TTC549 (cell line): ENCODE results near the gene TUBAL3.
"Not testable (repeated sequence)": the region's sequence is repeated elsewhere in the genome, so short reads cannot be mapped to it uniquely, and the experiment has no call there.

Experiments used
- FAIRE-seq: peaks from 2 replicates; lab custom pipeline; 2012; peaks lifted over from hg19 to GRCh38; lab: Jason Lieb, UNC

TUBAL3 gene

DNA sequence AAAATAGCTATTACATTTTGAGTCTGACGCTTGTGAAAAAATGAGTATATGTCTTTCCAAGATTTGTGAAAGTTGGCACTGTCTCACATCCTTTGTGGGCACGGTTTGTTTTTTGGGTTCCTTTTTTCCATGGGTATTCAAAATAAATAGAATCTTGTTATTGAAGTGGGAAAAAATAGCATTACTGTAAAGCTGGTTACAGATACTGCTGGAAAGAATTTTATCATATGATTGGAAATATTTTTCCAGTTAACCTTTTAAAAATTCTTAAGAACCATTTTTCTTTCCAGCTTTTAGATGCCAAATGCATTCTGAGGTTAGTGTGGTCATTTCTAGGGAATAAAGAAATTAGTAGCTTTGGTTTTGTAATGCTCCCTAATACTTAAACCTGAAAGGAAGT, 19.1 kb upstream of the TUBAL3 start:
- no peak for FAIRE-seq

DNA sequence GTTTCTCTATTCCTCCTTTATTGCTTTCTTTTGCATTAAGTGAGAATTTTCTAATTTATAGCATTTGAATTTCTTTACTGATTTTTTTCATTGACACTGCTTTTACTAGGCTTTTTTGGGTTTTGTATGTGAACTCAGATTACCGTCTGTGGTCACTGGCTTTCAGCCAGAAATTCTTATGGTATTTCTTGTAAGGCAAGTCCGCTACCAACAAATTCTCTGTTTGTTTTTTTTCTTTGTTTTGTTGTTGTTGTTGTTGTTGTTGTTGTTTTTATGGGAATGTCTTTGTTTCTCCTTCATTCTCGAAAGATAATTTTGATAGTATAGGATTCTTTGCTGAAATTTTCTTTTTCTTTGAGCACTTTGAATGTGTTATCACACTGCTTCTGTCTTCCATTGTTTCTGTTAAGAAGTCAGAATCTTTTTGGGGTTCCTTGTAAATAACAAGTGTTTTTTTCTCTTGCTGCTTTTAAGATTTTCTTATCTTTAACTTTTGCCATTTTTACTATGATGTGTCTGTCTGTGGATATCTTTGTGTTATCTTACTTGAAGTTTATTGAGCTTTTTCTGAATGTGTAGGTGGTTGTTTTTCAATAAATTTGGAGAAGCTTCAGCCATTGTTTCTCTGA, 15.0 kb upstream of the TUBAL3 start:
- FAIRE-seq: no peak

DNA sequence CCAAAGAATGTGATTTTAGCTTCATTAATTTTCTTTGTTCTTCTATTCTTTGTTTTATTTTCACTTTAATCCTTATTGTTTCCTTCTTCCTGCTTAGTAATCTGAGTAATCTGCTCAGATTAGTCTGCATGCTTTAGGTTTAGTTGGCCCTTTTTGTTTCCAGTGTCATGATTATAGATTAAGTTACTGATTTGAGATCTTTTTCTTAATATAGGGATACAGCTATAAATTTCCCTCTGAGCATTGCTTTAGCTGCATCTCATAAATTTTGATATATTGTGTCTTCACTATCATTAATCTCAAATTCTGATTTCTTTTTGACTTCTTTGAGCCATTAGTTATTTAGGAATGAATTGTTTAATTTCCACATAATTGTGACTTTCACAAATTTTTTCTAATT, 14.0 kb upstream of the TUBAL3 start:
- FAIRE-seq: no peak

DNA sequence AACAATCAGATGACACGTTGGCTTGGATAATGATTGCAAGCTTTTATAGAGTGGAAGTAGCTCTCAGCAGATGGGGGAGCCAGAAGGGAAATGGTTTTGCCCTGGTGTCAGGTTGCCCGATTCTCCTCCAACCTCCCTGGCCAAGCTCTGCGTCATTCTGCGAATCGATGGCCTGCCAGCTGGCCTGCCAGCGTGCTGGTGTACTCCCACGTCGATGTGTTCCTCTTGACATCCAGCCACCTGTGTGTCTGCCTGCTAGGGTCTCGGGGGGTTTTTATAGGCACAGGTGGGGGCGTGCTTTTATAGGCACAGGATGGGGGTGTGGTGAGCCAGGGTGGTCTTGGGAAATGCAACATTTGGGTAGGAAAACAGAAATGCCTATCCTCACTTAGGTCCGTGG, 12.4 kb upstream of the TUBAL3 start:
- no peak for FAIRE-seq

- FAIRE-seq: no peak
These were observed 8.6 kb upstream of the TUBAL3 start for GRCh38 chr10:5413012-5413938.

DNA sequence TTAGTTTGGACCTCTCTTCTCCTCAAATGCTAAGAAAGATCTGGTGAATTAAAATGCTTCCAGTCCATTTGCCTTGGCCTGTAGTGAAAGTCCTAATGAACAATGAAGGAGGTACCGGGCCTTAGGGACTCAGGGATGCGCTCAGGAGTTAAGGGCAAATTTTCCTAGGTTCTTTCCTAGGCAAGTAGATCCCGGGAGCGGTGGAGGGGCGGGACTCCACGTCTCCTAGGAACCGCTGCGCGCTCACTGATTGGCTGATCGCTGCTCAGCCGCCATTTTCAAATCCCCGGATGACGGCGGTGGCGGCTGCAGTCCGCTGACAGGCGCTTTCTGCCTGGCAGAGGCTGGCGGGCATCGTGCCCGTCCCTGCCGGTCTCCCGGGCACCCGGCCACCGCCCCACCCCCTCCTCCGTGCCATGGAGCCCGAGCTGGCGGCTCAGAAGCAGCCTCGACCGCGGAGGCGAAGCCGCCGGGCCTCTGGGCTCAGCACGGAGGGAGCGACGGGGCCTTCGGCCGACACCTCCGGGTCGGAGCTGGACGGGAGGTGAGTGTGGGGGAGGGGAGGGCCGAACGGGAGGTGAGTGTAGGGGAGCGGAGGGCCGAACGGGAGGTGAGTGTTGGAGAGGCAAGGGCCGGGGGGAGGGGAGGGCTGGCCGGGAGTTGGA, 7.8 kb upstream of the TUBAL3 start, which contains the start of gene NET1:
TSS of gene NET1 (plus strand) at position 281 of the 665 bp plus-strand sequence. CDS start at position 417, 136 bp downstream.
- no peak for FAIRE-seq

DNA sequence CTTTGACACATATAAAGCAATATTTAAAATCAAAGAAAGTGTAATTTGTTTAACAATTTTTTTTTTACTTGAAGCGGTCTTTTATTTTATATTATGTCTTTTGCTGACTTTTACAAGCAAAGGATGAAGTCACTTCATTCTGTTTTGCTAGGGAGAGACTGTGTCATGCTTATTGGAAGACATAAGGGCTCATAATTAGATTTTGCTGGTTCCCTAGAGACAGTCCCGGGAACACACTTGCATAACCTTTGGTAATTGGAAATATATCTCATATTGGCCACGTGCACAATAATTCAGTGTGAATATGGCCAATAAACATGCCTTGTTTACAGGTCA, 7.3 kb upstream of the TUBAL3 start:
- FAIRE-seq: no peak

DNA sequence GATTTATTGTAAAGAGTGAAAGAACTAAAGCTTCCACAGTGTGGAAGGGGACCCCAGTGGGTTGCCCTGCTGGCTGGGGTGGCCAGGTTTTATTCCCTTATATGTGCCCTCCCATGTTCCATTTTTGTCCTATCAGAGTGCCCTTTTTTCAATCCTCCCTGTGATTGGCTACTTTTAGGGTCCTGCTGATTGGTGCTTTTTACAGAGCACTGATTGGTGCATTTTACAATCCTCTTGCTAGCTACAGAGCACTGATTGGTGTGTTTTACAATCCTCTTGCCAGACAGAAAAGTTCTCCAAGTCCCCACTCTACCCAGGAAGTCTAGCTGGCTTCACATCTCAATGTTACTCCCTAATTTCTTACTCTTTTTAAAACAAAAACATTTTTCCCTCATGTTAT, 6.2 kb upstream of the TUBAL3 start:
- not testable (repeated sequence) for FAIRE-seq

GRCh38 chr10:5406918-5407317, 2.3 kb upstream of the TUBAL3 start:
- no peak for FAIRE-seq

GRCh38 chr10:5402798-5403197, 1.8 kb downstream of the TUBAL3 start:
- no peak for FAIRE-seq

- FAIRE-seq: no peak
These were observed 4.0 kb downstream of the TUBAL3 start for GRCh38 chr10:5400468-5401240.

- no peak for FAIRE-seq
These were observed 5.3 kb downstream of the TUBAL3 start for GRCh38 chr10:5399332-5399731.

GRCh38 chr10:5396556-5397300, 7.9 kb downstream of the TUBAL3 start:
- no peak for FAIRE-seq

- FAIRE-seq: no peak
These were observed 9.5 kb downstream of the TUBAL3 start for GRCh38 chr10:5395168-5395567.

DNA sequence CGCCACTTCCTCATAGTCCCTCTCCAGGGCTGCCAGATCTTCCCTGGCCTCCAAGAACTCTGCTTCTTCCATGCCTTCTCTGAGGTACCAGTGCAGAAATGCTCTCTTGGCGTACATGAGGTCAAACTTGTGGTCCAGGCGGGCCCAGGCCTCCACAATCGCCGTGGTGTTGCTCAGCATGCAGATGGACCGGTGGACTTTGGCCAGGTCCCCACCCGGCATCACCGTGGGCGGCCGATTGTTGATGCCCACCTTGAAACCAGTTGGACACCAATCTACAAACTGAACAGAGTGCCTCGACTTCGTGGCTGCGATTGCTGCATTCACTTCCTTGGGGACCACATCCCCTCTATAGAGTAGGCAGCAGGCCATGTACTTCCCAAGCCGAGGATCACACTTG, 11.1 kb downstream of the TUBAL3 start:
- no peak for FAIRE-seq

DNA sequence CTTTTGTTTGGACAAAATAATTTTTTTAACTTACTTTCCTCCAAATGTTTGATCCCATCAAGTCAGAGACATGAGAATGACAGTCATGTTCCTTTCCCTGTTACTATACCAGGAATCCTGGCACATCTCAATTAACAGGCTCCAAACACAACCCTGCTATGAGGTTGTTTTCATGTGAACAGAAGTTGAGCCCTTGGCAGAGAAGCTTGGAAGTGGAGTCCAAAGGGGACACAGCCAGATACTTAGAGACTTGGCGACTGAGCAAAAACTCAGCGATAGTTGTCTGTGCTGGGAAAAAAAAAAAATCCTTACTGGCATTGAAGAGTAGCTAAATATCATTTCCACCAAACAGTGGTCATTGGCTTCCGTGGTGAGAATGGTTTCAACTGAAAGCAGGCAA, 12.8 kb downstream of the TUBAL3 start:
- no peak for FAIRE-seq

DNA sequence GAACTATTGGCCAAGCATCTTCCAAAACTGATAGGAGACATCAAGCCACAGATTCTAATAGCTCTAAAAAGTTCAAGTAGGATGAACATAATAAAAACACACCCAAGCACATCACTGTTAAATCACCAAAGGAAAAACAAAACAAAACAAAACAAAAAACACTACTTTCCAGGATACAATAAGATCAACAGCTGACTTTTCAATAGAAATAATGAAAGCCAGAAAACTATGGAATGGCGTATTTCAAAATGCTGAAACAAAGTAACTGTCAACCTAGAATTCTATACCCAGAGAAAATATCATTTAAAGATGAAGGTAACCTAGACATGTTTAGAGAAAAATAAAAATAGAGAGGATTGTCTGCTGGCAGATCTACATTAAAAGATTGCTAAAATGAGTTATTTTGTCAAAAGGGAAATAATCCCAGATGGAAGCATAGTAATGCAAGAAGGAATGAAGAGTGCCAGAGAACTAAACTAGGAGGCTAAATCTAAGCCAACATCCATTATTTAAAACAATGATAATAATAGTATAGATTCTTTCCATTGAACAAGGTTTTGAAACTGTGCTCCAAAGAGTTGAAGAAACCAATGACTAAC, 13.9 kb downstream of the TUBAL3 start:
- FAIRE-seq: no peak

DNA sequence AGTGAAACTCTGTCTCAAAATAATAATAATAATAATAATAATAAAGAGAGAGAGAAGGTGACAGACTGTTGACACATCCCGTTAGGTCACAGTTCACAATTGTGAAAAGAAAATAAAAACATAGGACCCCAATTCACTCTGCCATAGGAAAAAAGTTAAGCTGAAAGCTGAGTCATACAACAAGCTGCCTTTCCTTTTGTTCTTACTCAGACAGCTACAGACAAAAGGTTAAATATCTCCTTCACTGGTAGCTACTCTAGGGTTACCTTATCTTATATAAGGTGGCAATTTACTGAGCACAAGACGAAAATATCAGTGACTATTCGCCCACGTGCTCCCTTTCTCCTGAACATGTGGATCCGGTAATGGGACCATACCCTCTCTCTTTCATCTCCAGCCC, 17.5 kb downstream of the TUBAL3 start:
- no peak for FAIRE-seq

DNA sequence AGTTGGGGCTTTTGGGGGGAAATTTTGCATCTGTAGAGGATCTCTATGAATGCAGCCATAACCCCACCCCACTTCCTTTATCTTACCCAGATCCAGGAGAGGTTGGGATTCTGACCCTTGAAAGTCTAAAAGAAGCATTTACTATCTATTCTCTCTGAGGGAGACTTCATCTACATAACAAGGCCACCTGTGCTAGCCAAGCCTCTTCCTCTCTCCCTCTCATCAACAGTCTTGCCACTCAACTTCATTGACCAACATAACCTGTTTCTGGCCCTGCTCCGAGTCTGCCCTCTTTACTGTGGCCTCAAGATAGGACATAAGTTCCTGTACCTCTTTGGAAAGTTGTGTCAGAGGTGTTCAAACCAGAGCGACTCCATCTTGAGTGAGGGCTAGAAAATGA, 19.4 kb downstream of the TUBAL3 start:
- FAIRE-seq: no peak

GRCh38 chr10:5381187-5381586, 23.4 kb downstream of the TUBAL3 start:
- FAIRE-seq: no peak

GRCh38 chr10:5380395-5380794, 24.2 kb downstream of the TUBAL3 start:
- not testable (repeated sequence) for FAIRE-seq
